NCI-H1930 (cell line): Measurements from ENCODE around the gene PRR5L.
"Not testable (repeated sequence)": the region's sequence is repeated elsewhere in the genome, so short reads cannot be mapped to it uniquely, and the experiment has no call there.

Experiments
- DNase-seq, 2 experiments: peaks; one replicate each; lab custom pipeline; 2025; lab: John Stamatoyannopoulos, UW

Gene PRR5L

GRCh38 chr11:36462321-36462720 is 166.2 kb downstream of the PRR5L start:
- no peak for DNase-seq

DNA sequence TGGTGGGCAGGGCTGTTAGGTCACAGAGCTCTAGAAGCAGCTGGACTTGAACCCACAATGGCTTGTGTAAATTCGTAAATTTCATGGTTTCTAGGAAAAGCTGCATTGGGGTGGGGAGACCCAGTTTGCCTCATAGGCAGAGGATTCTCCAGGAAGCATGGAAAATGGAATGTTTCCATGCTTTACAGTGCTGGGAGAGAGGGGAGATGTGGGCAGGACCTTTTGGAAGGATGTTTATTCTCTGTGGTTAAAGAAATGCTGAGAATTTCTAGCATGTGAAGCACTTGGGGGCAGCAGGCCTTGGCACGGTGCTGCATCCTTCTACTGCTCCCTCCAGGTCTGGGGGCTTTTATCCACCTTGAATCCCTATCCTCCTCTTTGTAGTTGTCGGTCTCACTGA is 167.7 kb downstream of the PRR5L start:
- DNase-seq, result no peak

DNA sequence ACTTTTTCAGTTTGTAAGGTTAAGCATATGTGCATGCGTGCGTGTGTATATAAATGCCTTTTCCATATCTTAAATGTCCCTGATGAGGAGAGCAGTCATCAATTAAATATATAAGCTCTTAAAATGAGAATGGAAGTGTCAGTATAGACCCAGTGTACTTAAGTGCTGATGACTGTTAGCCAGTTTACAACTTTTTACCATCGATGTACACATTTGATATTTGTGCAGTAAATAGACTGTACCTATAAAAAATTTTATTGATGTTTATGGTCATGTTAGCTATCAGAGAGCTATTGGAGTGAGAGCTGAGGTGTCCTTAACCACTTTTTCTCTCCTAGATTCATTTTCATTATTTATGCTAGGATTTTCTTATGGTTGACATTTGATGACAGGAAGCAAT is 168.6 kb downstream of the PRR5L start:
- no peak for DNase-seq

DNA sequence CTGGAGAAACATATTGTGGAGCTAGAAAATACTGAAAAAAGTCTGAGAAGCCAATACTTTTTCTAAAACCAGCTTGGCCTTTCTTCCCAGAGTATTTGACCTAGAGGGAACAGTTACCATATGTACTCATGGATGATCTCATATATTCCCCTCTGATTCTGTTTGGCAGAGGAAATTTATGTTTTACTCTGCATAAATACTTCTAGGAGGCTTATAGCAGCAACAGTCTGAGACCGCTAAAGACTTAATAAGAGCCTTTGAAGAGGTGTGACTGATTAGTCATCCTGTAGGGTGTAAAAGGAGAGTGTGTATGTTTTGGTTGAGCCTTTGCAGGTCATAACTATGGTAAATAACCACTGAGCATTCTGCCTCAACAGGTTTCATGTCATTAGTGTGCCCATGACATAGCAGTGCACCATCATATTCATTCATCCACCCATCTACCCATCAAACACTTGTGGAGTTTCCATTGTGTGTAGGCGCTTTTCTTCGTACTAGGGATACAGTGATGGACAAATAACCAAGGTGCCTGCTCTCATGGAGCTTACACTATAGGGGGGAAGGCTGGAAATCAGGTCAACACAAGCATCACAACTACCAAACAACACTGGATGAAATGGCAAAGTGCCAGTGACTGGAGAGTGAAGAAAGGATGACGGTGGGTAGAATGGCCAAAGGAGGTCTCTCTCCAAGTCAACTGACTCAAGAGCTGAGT is 169.5 kb downstream of the PRR5L start:
- no peak for DNase-seq

GRCh38 chr11:36467012-36467411 is 170.9 kb downstream of the PRR5L start:
- DNase-seq, result no peak

- no peak for DNase-seq
These were observed 171.8 kb downstream of the PRR5L start for GRCh38 chr11:36467916-36468315.

DNA sequence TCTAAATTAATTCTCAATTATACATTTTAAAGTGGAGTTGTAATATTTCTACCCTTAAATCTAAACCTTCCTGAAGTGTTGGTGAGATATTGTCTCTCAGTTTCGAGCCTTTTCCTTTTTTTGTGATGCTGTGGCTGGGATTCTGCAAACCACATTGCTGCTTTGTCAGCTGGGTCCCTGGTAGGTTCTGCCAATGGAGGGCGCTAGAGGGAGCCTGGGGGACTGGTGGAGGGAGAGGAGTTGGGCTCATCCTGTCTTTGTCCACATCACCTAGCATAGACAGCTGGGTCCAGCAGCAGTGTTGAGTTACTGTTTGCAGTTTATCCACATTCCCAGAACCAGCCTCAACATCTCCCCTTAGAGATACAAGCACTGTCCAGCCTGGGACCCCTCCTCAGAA is 173.0 kb downstream of the PRR5L start:
- peak; percentile 10 to 17 for DNase-seq

GRCh38 chr11:36469881-36470802 is 174.1 kb downstream of the PRR5L start:
- no peak for DNase-seq

GRCh38 chr11:36471577-36471976 is 175.5 kb downstream of the PRR5L start:
- DNase-seq, result no peak

GRCh38 chr11:36475192-36475591 is 179.1 kb downstream of the PRR5L start:
- DNase-seq, result no peak

- DNase-seq, result peak in 1 of 2 experiments; percentile 8
These were observed 182.7 kb downstream of the PRR5L start for GRCh38 chr11:36478700-36479329.

DNA sequence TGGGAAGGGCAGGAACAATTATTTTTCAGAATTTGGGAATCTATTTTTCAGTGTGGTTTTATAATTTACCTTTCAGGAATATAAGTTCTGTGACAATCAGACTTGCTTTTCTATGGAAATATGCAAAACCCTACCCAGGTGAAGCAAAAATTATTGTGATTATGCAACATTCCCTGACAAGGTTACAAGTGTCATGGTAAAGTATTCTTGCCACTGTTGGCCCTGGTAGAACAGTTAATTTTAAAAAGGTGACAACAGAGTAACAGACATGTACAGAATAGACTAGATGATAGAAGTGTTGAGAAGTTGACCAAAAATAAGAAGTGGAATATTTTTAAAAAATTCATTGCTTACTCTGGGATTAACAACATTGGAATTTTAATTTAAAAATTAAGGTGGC is 184.7 kb downstream of the PRR5L start:
- no peak for DNase-seq

DNA sequence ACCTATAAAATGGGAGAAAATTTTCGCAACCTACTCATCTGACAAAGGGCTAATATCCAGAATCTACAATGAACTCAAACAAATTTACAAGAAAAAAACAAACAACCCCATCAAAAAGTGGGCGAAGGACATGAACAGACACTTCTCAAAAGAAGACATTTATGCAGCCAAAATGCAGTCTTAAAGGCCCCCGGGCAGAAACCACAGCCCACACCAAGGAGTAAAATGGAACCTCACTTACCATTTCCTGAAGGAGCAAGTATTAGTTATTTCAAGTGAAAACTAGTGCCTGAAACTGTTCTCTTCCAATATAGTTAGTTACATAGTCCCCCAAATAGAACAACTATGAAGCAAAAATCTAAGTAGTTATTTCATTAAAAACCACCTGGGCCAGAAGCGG is 187.0 kb downstream of the PRR5L start:
- DNase-seq, result not testable (repeated sequence)

DNA sequence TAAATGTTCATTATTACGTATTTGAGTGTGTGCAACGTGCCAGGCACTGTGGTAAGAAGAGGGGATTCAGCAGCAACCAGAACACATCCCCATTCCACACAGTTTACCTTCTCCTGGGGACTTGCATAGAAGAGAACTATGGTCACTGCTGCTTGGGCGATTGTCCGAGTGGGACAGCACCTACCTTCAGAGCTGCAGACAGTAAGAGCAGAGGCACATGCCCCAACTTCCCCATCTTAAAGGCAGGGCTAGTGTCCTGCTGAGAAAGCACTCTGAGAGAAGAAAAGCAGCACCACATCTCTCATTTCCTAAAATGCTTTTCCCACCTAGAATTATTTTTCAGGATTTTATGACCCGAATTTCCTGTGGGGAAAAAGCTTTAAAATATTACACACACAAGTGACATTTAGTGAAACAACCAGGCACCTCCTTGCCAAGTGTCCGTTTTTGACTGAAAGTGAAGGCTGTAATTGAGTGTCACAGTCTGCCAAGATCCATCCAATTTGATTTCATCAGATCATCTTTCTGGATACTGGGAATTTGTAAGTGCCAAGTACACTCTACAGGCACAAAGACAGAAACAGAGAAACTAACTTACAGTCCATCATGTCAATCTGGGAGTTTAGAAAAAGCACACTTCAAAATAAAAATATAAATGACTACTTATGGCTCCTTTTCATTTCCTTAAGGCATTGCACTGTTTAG is 189.4 kb downstream of the PRR5L start:
- no peak for DNase-seq

GRCh38 chr11:36487619-36488018 is 191.5 kb downstream of the PRR5L start:
- no peak for DNase-seq

GRCh38 chr11:36488096-36488495 is 192.0 kb downstream of the PRR5L start:
- no peak for DNase-seq

DNA sequence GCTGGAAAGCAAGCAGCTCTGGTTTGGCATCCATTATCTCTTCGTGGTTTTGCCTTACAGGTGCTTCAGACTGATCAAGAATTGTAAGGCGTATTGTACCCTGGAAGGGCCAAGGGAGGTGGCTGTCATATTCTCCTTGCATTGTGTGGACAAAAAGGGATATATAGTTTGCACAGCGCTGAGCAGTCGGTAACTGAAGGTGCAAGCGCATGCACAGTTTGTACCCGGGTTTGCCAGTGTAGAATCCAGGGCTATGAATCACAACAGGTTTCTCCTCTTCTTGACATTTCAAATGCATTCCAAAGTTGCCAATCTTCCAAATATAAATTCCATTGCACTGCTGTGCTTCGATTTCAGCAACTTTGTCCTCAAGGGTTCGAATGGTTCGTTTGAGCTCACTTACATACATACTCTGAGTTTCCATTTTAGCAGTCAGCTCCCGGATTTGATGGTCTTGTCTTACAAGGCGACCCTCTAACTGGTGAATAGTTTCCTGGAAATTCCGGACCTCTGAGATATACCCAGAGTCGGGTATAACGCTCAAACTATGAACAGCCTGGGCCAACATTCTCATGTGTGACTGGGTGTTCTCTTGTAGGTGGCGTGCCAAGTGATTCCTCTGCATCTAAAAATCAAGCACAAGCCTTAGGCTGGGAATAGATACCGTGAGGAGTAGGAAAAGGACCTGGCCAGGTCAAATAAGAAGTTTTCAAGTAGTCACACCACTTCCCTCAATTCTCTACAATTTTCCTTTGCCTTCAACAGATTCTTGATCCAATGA is 194.1 kb downstream of the PRR5L start:
- DNase-seq, result no peak

GRCh38 chr11:36492724-36493304 is 196.7 kb downstream of the PRR5L start:
- DNase-seq, result peak in 1 of 2 experiments; percentile 37

DNA sequence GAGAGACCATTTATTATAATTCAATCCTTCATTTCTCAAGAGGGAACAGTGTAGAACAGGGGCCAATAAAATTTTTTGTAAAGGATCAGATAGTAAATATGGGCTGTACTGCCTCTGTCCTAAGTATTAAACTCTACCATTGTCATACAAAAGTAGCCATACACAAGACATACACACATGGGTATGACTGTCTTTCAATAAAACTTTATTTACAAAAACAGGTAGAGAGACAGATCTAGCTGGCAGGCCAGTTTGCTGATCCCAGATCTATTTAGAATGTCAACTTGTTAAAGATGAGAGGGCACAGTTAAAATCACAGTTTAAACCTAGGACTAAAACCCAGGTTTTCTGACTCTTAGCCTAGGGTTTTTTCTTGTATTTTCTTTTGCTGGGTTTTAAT is 197.2 kb downstream of the PRR5L start:
- no peak for DNase-seq

GRCh38 chr11:36498721-36499120 is 202.6 kb downstream of the PRR5L start:
- DNase-seq, result no peak

DNA sequence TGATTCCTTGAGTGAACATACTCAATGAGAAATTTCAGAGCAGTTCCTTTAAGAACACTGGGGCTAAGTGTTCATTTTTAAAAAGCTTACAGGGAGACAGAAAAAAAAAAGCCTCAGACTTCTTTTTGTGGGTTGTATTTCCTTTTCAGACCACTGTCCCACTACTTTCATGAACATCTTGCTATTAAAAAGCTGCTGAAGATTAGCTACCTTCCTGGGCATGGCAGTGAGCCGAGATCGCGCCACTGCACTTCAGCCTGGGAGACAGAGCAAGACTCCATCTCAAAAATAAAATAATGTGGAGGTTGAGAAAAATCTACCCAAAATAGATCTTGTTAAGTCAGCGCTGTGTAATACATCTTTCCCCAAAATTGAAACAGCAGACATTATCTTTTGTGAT is 203.2 kb downstream of the PRR5L start:
- no peak for DNase-seq
